Small intestine (tissue), 7 donors: ENCODE results near the gene CDK5. TPM values are rescaled to one million over a fixed set of nuclear protein-coding genes. Genes with fewer than 3 reads are reported as not detected.

ENCODE experiments used
- DNase-seq, 2 donors: peaks; one replicate each; pipeline versions ENCODE4 v3.0.0 to v3.0.0-alpha.2; 2013
- FAIRE-seq: peaks from 2 replicates; lab custom pipeline; 2012; peaks lifted over from hg19 to GRCh38; lab: Jason Lieb, UNC
- H3K27ac ChIP-seq, 3 donors: one replicate each; pipeline ENCODE4 v1.5.1; 2013; ENCODE audit warnings: low read length in 2 of 3, mild to moderate bottlenecking in 2 of 3, control low read depth in 1 of 3, inconsistent platforms in 1 of 3, low read depth in 1 of 3, moderate library complexity in 1 of 3
- H3K27me3 ChIP-seq, 3 donors: one replicate each; pipeline ENCODE4 v1.6.1; 2013; ENCODE audit warnings: low read length in 3 of 3, inconsistent platforms in 1 of 3; ENCODE audit not compliant: control insufficient read depth in 3 of 3, insufficient read depth in 3 of 3
- H3K36me3 ChIP-seq, 3 donors: one replicate each; pipeline ENCODE4 v1.6.1; 2013; ENCODE audit warnings: low read length in 3 of 3, inconsistent platforms in 1 of 3, low read depth in 1 of 3, mild to moderate bottlenecking in 1 of 3, moderate library complexity in 1 of 3; ENCODE audit not compliant: control insufficient read depth in 3 of 3, insufficient read depth in 2 of 3
- H3K4me1 ChIP-seq, 3 donors: one replicate each; pipeline ENCODE4 v1.6.1; 2013; ENCODE audit warnings: low read length in 2 of 3, inconsistent platforms in 1 of 3, low read depth in 1 of 3, mild to moderate bottlenecking in 1 of 3, moderate library complexity in 1 of 3; ENCODE audit not compliant: control insufficient read depth in 3 of 3, insufficient read depth in 2 of 3
- H3K4me3 ChIP-seq, 3 donors: one replicate each; pipeline ENCODE4 v1.5.1; 2013; ENCODE audit warnings: low read length in 3 of 3, control low read depth in 1 of 3, inconsistent platforms in 1 of 3, low read depth in 1 of 3, mild to moderate bottlenecking in 1 of 3, moderate library complexity in 1 of 3
- H3K9me3 ChIP-seq, 2 donors: one replicate each; pipeline ENCODE4 v1.6.1; 2013; ENCODE audit warnings: low read depth in 1 of 2, low read length in 1 of 2; ENCODE audit not compliant: control insufficient read depth in 2 of 2, insufficient read depth in 1 of 2
- WGBS, 3 donors: extraction: QIAGEN DNeasy Blood & Tissue Kit; methylation state at CpG; one replicate each; pipeline ENCODE4 v1.1.7; 2013; 5-methylcytosine and 5-hydroxymethylcytosine counted together
- polyA plus RNA-seq, 4 donors: library from polyadenylated mRNA; stranded (reverse) in 3 of 4; unstranded in 1 of 4; fragments of 200-250 nt in 3 of 4; fragments of 120-200 nt in 1 of 4; gene quantifications; one replicate each; pipeline versions ENCODE4 v1.2.1 to v1.2.3, GENCODE V29; 2013
- donor health status: healthy with polysubstance abuse.
- donor health status: control.
- donor health status: control.
- donor health status: Bipolar disorder and iron deficiency.
- donor health status: healthy.

Gene CDK5
- polyA plus RNA-seq, 4 donors = 10.8 to 19.7 (median 11.9) TPM

DNA sequence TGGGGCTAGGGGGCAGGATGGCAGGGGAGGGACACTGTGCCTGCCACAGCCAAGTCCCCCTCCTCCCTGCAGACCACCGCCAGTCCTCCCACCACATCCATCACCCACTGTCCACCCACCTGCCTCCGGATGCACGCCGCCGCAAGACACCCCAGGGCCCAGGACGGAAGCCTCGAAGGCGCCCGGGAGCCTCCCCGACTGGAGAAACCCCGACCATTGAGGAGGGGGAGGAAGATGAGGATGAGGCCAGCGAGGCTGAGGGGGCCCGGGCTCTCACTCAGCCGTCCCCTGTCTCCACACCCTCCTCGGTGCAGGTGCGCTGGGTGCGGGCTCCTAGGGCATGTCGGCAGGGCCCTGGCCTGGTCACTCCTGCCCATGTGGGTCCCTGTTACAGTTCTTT lies 6.8 kb upstream of the CDK5 start:
- H3K9me3 ChIP-seq = no peaks in the 10 kb centered on the region
- no peak for FAIRE-seq
- no peak overlapping the region for H3K4me3 ChIP-seq
- H3K27me3 ChIP-seq = no peaks in the 10 kb centered on the region
- no peak overlapping the region for H3K27ac ChIP-seq
- peaks cover 9 to 70% (median 22%) of the 10 kb centered on the region in 3 donors for H3K36me3 ChIP-seq
- H3K4me1 ChIP-seq = peaks cover 0 to 27% (median 9%) of the 10 kb centered on the region in 3 donors
- DNase-seq = no peak
- WGBS, 3 donors = 95 to 98% (median 95%) methylated on average over 9 to 18 of the region's 18 CpGs

GRCh38 chr7:151063212-151063561 lies 5.5 kb upstream of the CDK5 start:
- peaks cover 8 to 58% (median 22%) of the 10 kb centered on the region in 3 donors for H3K36me3 ChIP-seq
- DNase-seq (peak; percentile 32 to 59), FAIRE-seq (no peak)
- 18 to 47% (median 36%) methylated on average over 9 to 11 of the region's 11 CpGs for WGBS, 3 donors
- peak overlapping the region in 2 of 3 donors; percentile 67 to 72 for H3K4me3 ChIP-seq
- H3K4me1 ChIP-seq = peaks cover 0 to 37% (median 9%) of the 10 kb centered on the region in 3 donors
- H3K27ac ChIP-seq = peak overlapping the region in 1 of 3 donors; percentile 52
- H3K27me3 ChIP-seq = no peaks in the 10 kb centered on the region
- no peaks in the 10 kb centered on the region for H3K9me3 ChIP-seq

- Histone ChIP-seq H3K9me3 (no peaks in the 10 kb centered on the region), H3K4me3 (peak overlapping the region in 2 of 3 donors; percentile 67 to 72), H3K27ac (peak overlapping the region; percentile 75 to 79 (median 75)), H3K4me1 (peaks cover 0 to 37% (median 9%) of the 10 kb centered on the region in 3 donors), H3K36me3 (peaks cover 7 to 52% (median 22%) of the 10 kb centered on the region in 3 donors), H3K27me3 (no peaks in the 10 kb centered on the region)
- FAIRE-seq (no peak), DNase-seq (peak; percentile 95)
- 21 to 50% (median 39%) methylated on average over 37 to 43 of the region's 43 CpGs for WGBS, 3 donors
These were observed 4.9 kb upstream of the CDK5 start for GRCh38 chr7:151062399-151063211.

GRCh38 chr7:151062111-151062398 lies 4.4 kb upstream of the CDK5 start:
- 20 to 64% (median 44%) methylated on average over 10 to 11 of the region's 11 CpGs for WGBS, 3 donors
- Histone ChIP-seq H3K27ac (no peak overlapping the region), H3K9me3 (no peaks in the 10 kb centered on the region), H3K4me3 (no peak overlapping the region), H3K27me3 (no peaks in the 10 kb centered on the region), H3K4me1 (peaks cover 0 to 40% (median 9%) of the 10 kb centered on the region in 3 donors), H3K36me3 (peaks cover 3 to 46% (median 22%) of the 10 kb centered on the region in 3 donors)
- FAIRE-seq (no peak), DNase-seq (no peak)

- H3K27ac ChIP-seq = no peak overlapping the region
- H3K9me3 ChIP-seq = no peaks in the 10 kb centered on the region
- H3K4me3 ChIP-seq = no peak overlapping the region
- peaks cover 0 to 46% (median 9%) of the 10 kb centered on the region in 3 donors for H3K4me1 ChIP-seq
- WGBS, 3 donors = 66 to 71% (median 70%) methylated on average over 33 of the region's 33 CpGs
- no peak for DNase-seq
- peaks cover under 1 to 40% (median 19%) of the 10 kb centered on the region in 3 donors for H3K36me3 ChIP-seq
- no peaks in the 10 kb centered on the region for H3K27me3 ChIP-seq
- FAIRE-seq = no peak
These were observed 3.8 kb upstream of the CDK5 start for GRCh38 chr7:151061213-151062110.

DNA sequence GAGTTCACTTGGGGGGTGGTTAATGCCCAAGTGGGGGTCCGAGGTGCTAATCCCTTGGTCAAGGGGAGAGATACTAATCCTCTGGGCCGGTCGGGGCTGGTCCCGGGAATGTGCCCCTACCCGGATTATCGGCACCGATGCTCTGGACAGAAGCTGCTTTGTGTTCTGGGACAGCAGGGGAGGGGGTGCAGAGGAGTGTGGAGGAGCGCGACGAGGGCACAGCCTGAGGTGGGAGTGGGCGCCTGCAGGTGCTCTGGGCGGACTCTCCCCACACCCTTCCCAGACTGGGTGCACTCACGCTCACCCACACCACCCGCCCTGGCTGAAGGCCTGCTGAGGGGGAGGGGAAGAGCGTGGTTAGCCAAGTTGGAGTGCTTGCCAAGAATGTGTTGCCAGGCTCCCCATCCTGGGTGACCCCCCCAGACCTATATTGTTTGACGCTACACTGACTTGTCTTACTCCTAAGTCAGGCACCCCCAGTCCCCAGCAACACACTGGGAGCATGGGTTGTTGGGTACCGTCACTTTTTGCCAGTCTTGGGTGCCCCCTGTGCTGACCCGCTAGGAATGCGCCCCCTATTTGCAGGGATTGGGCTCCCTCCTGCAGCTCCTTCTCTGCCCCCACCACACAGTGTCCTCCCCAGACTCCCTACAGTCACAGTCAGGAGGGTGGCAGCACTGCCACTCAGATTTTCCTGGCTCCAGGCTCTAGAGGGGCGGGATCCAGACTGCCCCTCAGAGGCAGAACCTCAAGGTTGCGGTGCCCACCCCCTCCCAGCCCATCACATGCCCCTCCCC lies 2.9 kb upstream of the CDK5 start:
- Histone ChIP-seq H3K27me3 (no peaks in the 10 kb centered on the region), H3K36me3 (peaks cover 0 to 32% (median 13%) of the 10 kb centered on the region in 3 donors), H3K4me3 (peak overlapping the region; percentile 73 to 81 (median 80)), H3K27ac (peak overlapping the region in 1 of 3 donors; percentile 8), H3K9me3 (no peaks in the 10 kb centered on the region), H3K4me1 (peaks cover 0 to 48% (median 9%) of the 10 kb centered on the region in 3 donors)
- FAIRE-seq (no peak), DNase-seq (peak; percentile 38 to 46)
- WGBS, 3 donors = 10 to 14% (median 11%) methylated on average over 20 to 21 of the region's 21 CpGs

GRCh38 chr7:151060113-151060415 lies 2.4 kb upstream of the CDK5 start:
- DNase-seq (peak in 1 of 2 donors; percentile 16), FAIRE-seq (no peak)
- 2% methylated on average over 16 to 17 of the region's 17 CpGs for WGBS, 3 donors

More at GRCh38 chr7:151060113-151060415, 2.4 kb upstream of the CDK5 start:
- no peaks in the 10 kb centered on the region for H3K27me3 ChIP-seq
- H3K36me3 ChIP-seq = peaks cover 0 to 31% (median 12%) of the 10 kb centered on the region in 3 donors
- peak overlapping the region in 1 of 3 donors; percentile 70 for H3K27ac ChIP-seq
- no peaks in the 10 kb centered on the region for H3K9me3 ChIP-seq
- H3K4me3 ChIP-seq = peak overlapping the region; percentile 73 to 81 (median 80)
- H3K4me1 ChIP-seq = peaks cover 0 to 48% (median 9%) of the 10 kb centered on the region in 3 donors
